K562 (cell line): Measurements from ENCODE around the gene HIVEP3. TPM values are rescaled to one million over a fixed set of nuclear protein-coding genes. Genes with fewer than 3 reads are reported as not detected.

Source experiments
- ATAC-seq: fragments of 200-7000 bp; cut with Tn5 transposase; 3 replicates; pipeline ENCODE4 v1.9.1; 2020; ENCODE audit warnings: moderate library complexity
- BruUV-seq: library from RNA; stranded (reverse); fragments of 400-500 nt; replicated peaks from 2 replicates; lab custom pipeline; 2021; lab: Mats Ljungman, UMichigan
- CTCF ChIA-PET: fragments of 300-600 bp; formaldehyde crosslinking; extraction: SDS; loops from one replicate; lab custom pipeline; 2021; ENCODE audit warnings: low intra/inter-chr PET ratio; lab: Yijun Ruan, JAX
- POLR2A ChIA-PET: fragments of 300-600, 350-650 bp; sonication (Branson Sonifier 250); formaldehyde crosslinking; extraction: SDS; loops from one replicate; lab custom pipeline; 2021; ENCODE audit warnings: antibody characterized with exemption, inconsistent platforms; lab: Yijun Ruan, JAX
- DNase-seq, 4 experiments: peaks; one replicate each; pipeline versions ENCODE4 v3.0.0 to v3.0.0-alpha.2; 2011 to 2018; ENCODE audit warnings: low spot score in 3 of 4, mixed read lengths in 3 of 4; ENCODE audit errors: extremely low read depth in 1 of 4
- FAIRE-seq: peaks from 2 replicates; lab custom pipeline; 2011; peaks lifted over from hg19 to GRCh38; lab: Jason Lieb, UNC
- H2AFZ ChIP-seq: 2 replicates; pipeline ENCODE4 v1.6.0; 2011; ENCODE audit warnings: low read depth, low read length, control low read depth, inconsistent platforms
- H3K27ac ChIP-seq: fragments of 200-600 bp; 3 replicates; pipeline ENCODE4 v1.8.0; 2011; ENCODE audit warnings: low read depth, mild to moderate bottlenecking, control low read depth, inconsistent platforms, low read length, moderate library complexity, mixed read lengths; ENCODE audit errors: extremely low read depth
- H3K27me3 ChIP-seq, 2 experiments: fragments of 300-600 bp in 1 of 2; 2 replicates in 1 of 2; 3 replicates in 1 of 2; pipeline versions ENCODE4 v1.6.0 to v1.8.0; 2011; ENCODE audit warnings: inconsistent platforms in 2 of 2, low read length in 2 of 2, mild to moderate bottlenecking in 1 of 2, mixed read lengths in 1 of 2, moderate library complexity in 1 of 2; ENCODE audit not compliant: control insufficient read depth in 2 of 2, insufficient read depth in 2 of 2
- H3K36me3 ChIP-seq: fragments of 300-600 bp; 3 replicates; pipeline ENCODE4 v1.8.0; 2011; ENCODE audit warnings: mild to moderate bottlenecking, low read length, inconsistent platforms; ENCODE audit not compliant: control insufficient read depth, insufficient read depth
- H3K4me1 ChIP-seq, 2 experiments: fragments of 200-600 bp in 1 of 2; replicated peaks in 1 of 2; 2 replicates in 1 of 2; 3 replicates in 1 of 2; pipeline versions ENCODE4 v1.5.1 to v1.8.0; 2011; ENCODE audit warnings: inconsistent platforms in 2 of 2, low read length in 2 of 2, mild to moderate bottlenecking in 1 of 2, mixed read lengths in 1 of 2, moderate library complexity in 1 of 2; ENCODE audit not compliant: control insufficient read depth in 2 of 2, insufficient read depth in 2 of 2
- H3K4me2 ChIP-seq: 2 replicates; pipeline ENCODE4 v1.6.1; 2011; ENCODE audit warnings: low read length, control low read depth, inconsistent platforms, mixed read lengths; ENCODE audit not compliant: insufficient read depth
- H3K4me3 ChIP-seq: fragments of 200-600 bp; sonication (generic), shearing (Covaris generic); 2 replicates; pipeline ENCODE4 v1.5.1; 2016; ENCODE audit warnings: control low read depth, inconsistent platforms
- H3K79me2 ChIP-seq: fragments of 200-600 bp; 3 replicates; pipeline ENCODE4 v1.8.0; 2011; ENCODE audit warnings: low read length, inconsistent platforms; ENCODE audit not compliant: control insufficient read depth, insufficient read depth
- H3K9ac ChIP-seq, 2 experiments: 2 replicates each; pipeline versions ENCODE4 v1.6.0 to v1.6.1; 2011; ENCODE audit warnings: low read depth in 2 of 2, low read length in 2 of 2, control low read depth in 1 of 2, inconsistent platforms in 1 of 2, mild to moderate bottlenecking in 1 of 2, mixed read lengths in 1 of 2; ENCODE audit not compliant: insufficient read depth in 1 of 2
- H3K9me1 ChIP-seq: one replicate; pipeline ENCODE4 v1.6.0; 2011; ENCODE audit warnings: inconsistent platforms, mild to moderate bottlenecking, low read length, moderate library complexity; ENCODE audit not compliant: control insufficient read depth, insufficient read depth
- H3K9me3 ChIP-seq: replicated peaks from 2 replicates; pipeline ENCODE4 v1.5.1; 2011; ENCODE audit warnings: low read depth, low read length, inconsistent platforms; ENCODE audit not compliant: control insufficient read depth, insufficient read depth
- H4K20me1 ChIP-seq: replicated peaks from 2 replicates; pipeline ENCODE4 v1.6.1; 2011; ENCODE audit warnings: low read length, inconsistent platforms, mixed read lengths; ENCODE audit not compliant: control insufficient read depth, insufficient read depth
- MED1 ChIP-seq: sonication (generic); formaldehyde crosslinking; IDR thresholded peaks from 2 replicates; pipeline ENCODE4 v1.8.1; 2023; ENCODE audit warnings: missing genetic modification reagents, borderline replicate concordance
- NFIC ChIP-seq: fragments of 450-650 bp; IDR thresholded peaks from 2 replicates; pipeline ENCODE4 v1.6.1; 2017; ENCODE audit warnings: mild to moderate bottlenecking, inconsistent platforms
- PML ChIP-seq: IDR thresholded peaks from 2 replicates; pipeline ENCODE4 v1.6.1; 2012; ENCODE audit warnings: low read length, inconsistent platforms
- ZFPM2 ChIP-seq: fragments of 250-450 bp; sonication (Bioruptor Pico); IDR thresholded peaks from 2 replicates; pipeline ENCODE4 v1.5.1; 2022; ENCODE audit warnings: mild to moderate bottlenecking
- ZNF766 ChIP-seq: fragments of 200-800 bp; sonication (Bioruptor generic); conservative IDR thresholded peaks from 2 replicates; pipeline ENCODE4 v1.6.1; 2016; ENCODE audit warnings: missing genetic modification characterization, missing compliant biosample characterization
- WGBS: fragments of 100-300 bp; shearing (Covaris generic); methylation state at CpG from one replicate; pipeline ENCODE4 v1.1.6; 2016; ENCODE audit warnings: low coverage, mixed read lengths; ENCODE audit not compliant: insufficient coverage; ENCODE audit errors: missing lambda C conversion rate; 5-methylcytosine and 5-hydroxymethylcytosine counted together
- in situ Hi-C: fragments of 300-500 bp; cut with MboI; formaldehyde crosslinking; loops from 4 replicates; pipeline ENCODE4 v1.15.0; 2018; ENCODE audit warnings: inconsistent platforms, mixed read lengths
- intact Hi-C: fragments of 100-400 bp; cut with micrococcal nuclease; formaldehyde crosslinking; loops from 2 replicates; pipeline ENCODE4 v1.14.2; 2022
- polyA plus RNA-seq, 8 experiments: library from polyadenylated mRNA; depleted of rRNA in 4 of 8; stranded (reverse) in 5 of 8; unstranded in 3 of 8; fragments of >200 nt; fragmentation: Nextera tagmentation in 2 of 8; fragmentation: Illumina TruSeq in 1 of 8; extraction: Ambion mirVana in 2 of 8; extraction: Trizol in 1 of 8; gene quantifications; 2 replicates each; pipeline versions ENCODE4 v1.2.1 to v1.2.3, GENCODE V29; 2011 to 2014; ENCODE audit warnings: inconsistent platforms in 1 of 8, missing spikeins in 1 of 8
- total RNA-seq, 7 experiments: library from RNA; depleted of rRNA in 6 of 7; stranded (reverse); fragments of >200 nt in 6 of 7; fragmentation: Illumina TruSeq in 2 of 7; extraction: Trizol in 2 of 7; gene quantifications; 2 replicates each; pipeline versions ENCODE4 v1.2.1 to v1.2.3, GENCODE V29; 2011 to 2021; ENCODE audit warnings: low replicate concordance in 1 of 7
- TF ChIP-seq, protein P1 (sequence below): fragments of 450-650 bp; conservative IDR thresholded peaks from 2 replicates; pipeline ENCODE4 v1.6.1; 2016; ENCODE audit warnings: missing genetic modification characterization, low read depth, mild to moderate bottlenecking, control low read depth, missing compliant biosample characterization
- TF ChIP-seq, protein P2 (sequence below): sonication (generic); formaldehyde crosslinking; IDR thresholded peaks from 2 replicates; pipeline ENCODE4 v1.8.1; 2022; ENCODE audit warnings: missing genetic modification reagents
- TF ChIP-seq, protein P3 (sequence below): fragments of 450-650 bp; formaldehyde crosslinking; IDR thresholded peaks from 2 replicates; pipeline ENCODE4 v1.4.0; 2020; ENCODE audit warnings: mild to moderate bottlenecking, mixed read lengths

Gene HIVEP3
- total and polyA plus RNA-seq, 9 of the 15 experiments (the other 6 are each of a cell fraction or from before 2014, with no cell fraction given): 0.09 to 0.58 (median 0.34) TPM; not detected in 1

DNA sequence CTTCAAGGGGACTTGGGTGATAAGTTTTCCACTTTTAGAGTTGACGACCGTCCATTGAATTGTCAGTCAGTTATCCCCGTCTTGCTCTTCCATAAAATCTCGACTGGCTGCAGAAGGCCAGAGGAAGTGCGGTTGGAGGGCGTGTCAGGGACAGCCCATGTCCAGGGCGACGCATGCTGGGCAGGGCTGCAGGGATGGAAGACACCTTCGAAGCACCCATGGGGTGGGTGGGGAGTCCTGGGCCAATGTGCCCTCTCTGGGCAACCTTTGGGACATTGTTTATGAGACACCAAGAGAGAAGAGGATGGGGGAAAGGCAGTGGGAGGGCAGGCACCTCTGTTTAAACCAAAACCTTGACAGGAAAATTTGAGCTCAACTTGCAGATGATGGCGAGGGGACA, 395.7 kb downstream of the HIVEP3 start:
- ChIA-PET CTCF (no interaction called here), POLR2A (interaction anchor here (0.6 to 0.9 kb wide), 2 partner anchors 10 to 18 kb away, joined by 3 read pairs; no protein-coding TSS in a partner anchor)
- WGBS: under 1% methylated on average over 10 of the region's 10 CpGs
- Histone ChIP-seq H3K4me3 (no peak overlapping the region), H3K9me3 (no peaks in the 10 kb centered on the region; the same call in 1 of the 2 replicates), H3K9me1 (no peaks in the 10 kb centered on the region), H4K20me1 (0 out of 2 replicates have a peak, but pooled peaks cover 8% of the 10 kb centered on the region), H3K4me1 (peaks cover 0 to 5% of the 10 kb centered on the region in 2 experiments; a peak in 1 of 5 replicates), H3K4me2 (no peak overlapping the region), H3K9ac (no peak overlapping the region), H3K27ac (no peak overlapping the region), H3K27me3 (peaks cover 15 to 51% of the 10 kb centered on the region in 2 experiments; a peak in 4 of 5 replicates), H2AFZ (no peak overlapping the region), H3K36me3 (no peaks in the 10 kb centered on the region), H3K79me2 (no peaks in the 10 kb centered on the region)
- no TSS peak for BruUV-seq
- DNase-seq (no peak), ATAC-seq (no peak), FAIRE-seq (no peak)
- TF ChIP-seq PML (no peak), MED1 (CRISPR knock-in tag) (no peak), NFIC (no peak), ZNF766 (CRISPR knock-in tag) (no peak), ZFPM2 (CRISPR knock-in tag) (no peak)
- TF ChIP-seq, protein P1, sequence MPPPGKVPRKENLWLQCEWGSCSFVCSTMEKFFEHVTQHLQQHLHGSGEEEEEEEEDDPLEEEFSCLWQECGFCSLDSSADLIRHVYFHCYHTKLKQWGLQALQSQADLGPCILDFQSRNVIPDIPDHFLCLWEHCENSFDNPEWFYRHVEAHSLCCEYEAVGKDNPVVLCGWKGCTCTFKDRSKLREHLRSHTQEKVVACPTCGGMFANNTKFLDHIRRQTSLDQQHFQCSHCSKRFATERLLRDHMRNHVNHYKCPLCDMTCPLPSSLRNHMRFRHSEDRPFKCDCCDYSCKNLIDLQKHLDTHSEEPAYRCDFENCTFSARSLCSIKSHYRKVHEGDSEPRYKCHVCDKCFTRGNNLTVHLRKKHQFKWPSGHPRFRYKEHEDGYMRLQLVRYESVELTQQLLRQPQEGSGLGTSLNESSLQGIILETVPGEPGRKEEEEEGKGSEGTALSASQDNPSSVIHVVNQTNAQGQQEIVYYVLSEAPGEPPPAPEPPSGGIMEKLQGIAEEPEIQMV (tag): no peak
- TF ChIP-seq, protein P2, sequence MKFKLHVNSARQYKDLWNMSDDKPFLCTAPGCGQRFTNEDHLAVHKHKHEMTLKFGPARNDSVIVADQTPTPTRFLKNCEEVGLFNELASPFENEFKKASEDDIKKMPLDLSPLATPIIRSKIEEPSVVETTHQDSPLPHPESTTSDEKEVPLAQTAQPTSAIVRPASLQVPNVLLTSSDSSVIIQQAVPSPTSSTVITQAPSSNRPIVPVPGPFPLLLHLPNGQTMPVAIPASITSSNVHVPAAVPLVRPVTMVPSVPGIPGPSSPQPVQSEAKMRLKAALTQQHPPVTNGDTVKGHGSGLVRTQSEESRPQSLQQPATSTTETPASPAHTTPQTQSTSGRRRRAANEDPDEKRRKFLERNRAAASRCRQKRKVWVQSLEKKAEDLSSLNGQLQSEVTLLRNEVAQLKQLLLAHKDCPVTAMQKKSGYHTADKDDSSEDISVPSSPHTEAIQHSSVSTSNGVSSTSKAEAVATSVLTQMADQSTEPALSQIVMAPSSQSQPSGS (CRISPR knock-in tag): no peak
- TF ChIP-seq, protein P3, sequence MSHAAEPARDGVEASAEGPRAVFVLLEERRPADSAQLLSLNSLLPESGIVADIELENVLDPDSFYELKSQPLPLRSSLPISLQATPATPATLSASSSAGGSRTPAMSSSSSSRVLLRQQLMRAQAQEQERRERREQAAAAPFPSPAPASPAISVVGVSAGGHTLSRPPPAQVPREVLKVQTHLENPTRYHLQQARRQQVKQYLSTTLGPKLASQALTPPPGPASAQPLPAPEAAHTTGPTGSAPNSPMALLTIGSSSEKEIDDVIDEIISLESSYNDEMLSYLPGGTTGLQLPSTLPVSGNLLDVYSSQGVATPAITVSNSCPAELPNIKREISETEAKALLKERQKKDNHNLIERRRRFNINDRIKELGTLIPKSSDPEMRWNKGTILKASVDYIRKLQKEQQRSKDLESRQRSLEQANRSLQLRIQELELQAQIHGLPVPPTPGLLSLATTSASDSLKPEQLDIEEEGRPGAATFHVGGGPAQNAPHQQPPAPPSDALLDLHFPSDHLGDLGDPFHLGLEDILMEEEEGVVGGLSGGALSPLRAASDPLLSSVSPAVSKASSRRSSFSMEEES (CRISPR knock-in tag): no peak
- intact Hi-C loops (no loop called here), in situ Hi-C loops (no loop called here)
